Calu3 (cell line): ENCODE measurements around the gene TRMT112. TPM values are rescaled to one million over a fixed set of nuclear protein-coding genes. Genes with fewer than 3 reads are reported as not detected.
A peak's percentile ranks its signal among the peaks of the same experiment; 100 is the strongest.

ENCODE experiments used
- BruUV-seq: library from RNA; stranded (reverse); fragments of 400-500 nt; replicated peaks from 2 replicates; lab custom pipeline; 2021; lab: Mats Ljungman, UMichigan
- CTCF ChIA-PET: fragments of 300-600 bp; sonication (Branson Sonifier 250); formaldehyde crosslinking; loops from one replicate; lab custom pipeline; 2022; ENCODE audit warnings: antibody characterized with exemption; lab: Charles Lee
- DNase-seq: peaks from one replicate; pipeline ENCODE4 v3.0.0; 2022
- H3K27ac Mint-ChIP-seq: one replicate; pipeline ENCODE4 v1.8.0; 2022; ENCODE audit warnings: mixed read lengths; ENCODE audit not compliant: unreplicated experiment
- H3K27me3 Mint-ChIP-seq: one replicate; pipeline ENCODE4 v1.8.0; 2022; ENCODE audit warnings: mixed read lengths; ENCODE audit not compliant: unreplicated experiment
- H3K36me3 Mint-ChIP-seq: one replicate; pipeline ENCODE4 v1.8.0; 2022; ENCODE audit warnings: mild to moderate bottlenecking, moderate library complexity, mixed read lengths; ENCODE audit not compliant: insufficient read depth, unreplicated experiment
- H3K4me1 Mint-ChIP-seq: one replicate; pipeline ENCODE4 v1.8.0; 2022; ENCODE audit warnings: mild to moderate bottlenecking, low read depth, mixed read lengths; ENCODE audit not compliant: unreplicated experiment
- H3K4me3 Mint-ChIP-seq: one replicate; pipeline ENCODE4 v1.8.0; 2022; ENCODE audit warnings: mild to moderate bottlenecking, low read depth, moderate library complexity, mixed read lengths; ENCODE audit not compliant: unreplicated experiment
- H3K9me3 Mint-ChIP-seq: one replicate; pipeline ENCODE4 v1.8.0; 2022; ENCODE audit warnings: low read depth, mixed read lengths; ENCODE audit not compliant: unreplicated experiment
- intact Hi-C: fragments of 100-400 bp; cut with micrococcal nuclease; formaldehyde crosslinking; loops from one replicate; pipeline ENCODE4 v1.10.0; 2022; ENCODE audit not compliant: unreplicated experiment
- total RNA-seq: library from RNA; stranded (reverse); gene quantifications from 2 replicates; pipeline ENCODE4 v1.2.3, GENCODE V29; 2022
- TF ChIP-seq, protein P1 (sequence below): fragments of 200-600 bp; IDR thresholded peaks from one replicate; pipeline ENCODE4 v1.8.0; 2022; ENCODE audit warnings: antibody characterized with exemption; ENCODE audit not compliant: unreplicated experiment

TRMT112 gene
- total RNA-seq, 1 experiment from 2014 or later, result 197 TPM

- peak; percentile 56 for DNase-seq
- no peaks in the 10 kb centered on the region for H3K9me3 Mint-ChIP-seq
- peaks cover 23% of the 10 kb centered on the region for H3K27me3 Mint-ChIP-seq
- peaks cover 29% of the 10 kb centered on the region for H3K4me1 Mint-ChIP-seq
- H3K27ac Mint-ChIP-seq, result peak overlapping the region; percentile 1
- H3K36me3 Mint-ChIP-seq, result peaks cover 48% of the 10 kb centered on the region
- TF ChIP-seq, protein P1, sequence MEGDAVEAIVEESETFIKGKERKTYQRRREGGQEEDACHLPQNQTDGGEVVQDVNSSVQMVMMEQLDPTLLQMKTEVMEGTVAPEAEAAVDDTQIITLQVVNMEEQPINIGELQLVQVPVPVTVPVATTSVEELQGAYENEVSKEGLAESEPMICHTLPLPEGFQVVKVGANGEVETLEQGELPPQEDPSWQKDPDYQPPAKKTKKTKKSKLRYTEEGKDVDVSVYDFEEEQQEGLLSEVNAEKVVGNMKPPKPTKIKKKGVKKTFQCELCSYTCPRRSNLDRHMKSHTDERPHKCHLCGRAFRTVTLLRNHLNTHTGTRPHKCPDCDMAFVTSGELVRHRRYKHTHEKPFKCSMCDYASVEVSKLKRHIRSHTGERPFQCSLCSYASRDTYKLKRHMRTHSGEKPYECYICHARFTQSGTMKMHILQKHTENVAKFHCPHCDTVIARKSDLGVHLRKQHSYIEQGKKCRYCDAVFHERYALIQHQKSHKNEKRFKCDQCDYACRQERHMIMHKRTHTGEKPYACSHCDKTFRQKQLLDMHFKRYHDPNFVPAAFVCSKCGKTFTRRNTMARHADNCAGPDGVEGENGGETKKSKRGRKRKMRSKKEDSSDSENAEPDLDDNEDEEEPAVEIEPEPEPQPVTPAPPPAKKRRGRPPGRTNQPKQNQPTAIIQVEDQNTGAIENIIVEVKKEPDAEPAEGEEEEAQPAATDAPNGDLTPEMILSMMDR, result no peak
- H3K4me3 Mint-ChIP-seq, result peak overlapping the region; percentile 68
- CTCF ChIA-PET, result interaction anchor here (1.7 to 2.1 kb wide), 2 partner anchors 15 to 18 kb away, joined by 5 to 8 read pairs; no protein-coding TSS in a partner anchor
- no TSS peak for BruUV-seq
- intact Hi-C loops, result no loop called here
These were observed 31.2 kb downstream of the TRMT112 start for GRCh38 chr11:64285885-64286800.

GRCh38 chr11:64284962-64285884, 32.1 kb downstream of the TRMT112 start, which contains the start of gene GPR137:
TSS of gene GPR137 (plus strand) at chr11:64285848. CDS start at chr11:64286525, 677 bp downstream.
- peaks cover 22% of the 10 kb centered on the region for H3K4me1 Mint-ChIP-seq
- intact Hi-C loops, result no loop called here
- peak; percentile 87 for DNase-seq
- TF ChIP-seq, protein P1, result no peak
- peaks cover 45% of the 10 kb centered on the region for H3K36me3 Mint-ChIP-seq
- H3K27ac Mint-ChIP-seq, result peak within 1 kb of the TSS; percentile 63
- H3K4me3 Mint-ChIP-seq, result peak within 1 kb of the TSS; percentile 68
- CTCF ChIA-PET, result interaction anchor here (0.6 to 2.1 kb wide), 6 partner anchors 13 to 46 kb away, joined by 3 to 8 read pairs (median 5); partner anchors contain the start of genes PLCB3, PRDX5 and TRMT112
- H3K9me3 Mint-ChIP-seq, result no peaks in the 10 kb centered on the region
- peaks cover 14% of the 10 kb centered on the region for H3K27me3 Mint-ChIP-seq
- TSS peak; percentile 89 for BruUV-seq

DNA sequence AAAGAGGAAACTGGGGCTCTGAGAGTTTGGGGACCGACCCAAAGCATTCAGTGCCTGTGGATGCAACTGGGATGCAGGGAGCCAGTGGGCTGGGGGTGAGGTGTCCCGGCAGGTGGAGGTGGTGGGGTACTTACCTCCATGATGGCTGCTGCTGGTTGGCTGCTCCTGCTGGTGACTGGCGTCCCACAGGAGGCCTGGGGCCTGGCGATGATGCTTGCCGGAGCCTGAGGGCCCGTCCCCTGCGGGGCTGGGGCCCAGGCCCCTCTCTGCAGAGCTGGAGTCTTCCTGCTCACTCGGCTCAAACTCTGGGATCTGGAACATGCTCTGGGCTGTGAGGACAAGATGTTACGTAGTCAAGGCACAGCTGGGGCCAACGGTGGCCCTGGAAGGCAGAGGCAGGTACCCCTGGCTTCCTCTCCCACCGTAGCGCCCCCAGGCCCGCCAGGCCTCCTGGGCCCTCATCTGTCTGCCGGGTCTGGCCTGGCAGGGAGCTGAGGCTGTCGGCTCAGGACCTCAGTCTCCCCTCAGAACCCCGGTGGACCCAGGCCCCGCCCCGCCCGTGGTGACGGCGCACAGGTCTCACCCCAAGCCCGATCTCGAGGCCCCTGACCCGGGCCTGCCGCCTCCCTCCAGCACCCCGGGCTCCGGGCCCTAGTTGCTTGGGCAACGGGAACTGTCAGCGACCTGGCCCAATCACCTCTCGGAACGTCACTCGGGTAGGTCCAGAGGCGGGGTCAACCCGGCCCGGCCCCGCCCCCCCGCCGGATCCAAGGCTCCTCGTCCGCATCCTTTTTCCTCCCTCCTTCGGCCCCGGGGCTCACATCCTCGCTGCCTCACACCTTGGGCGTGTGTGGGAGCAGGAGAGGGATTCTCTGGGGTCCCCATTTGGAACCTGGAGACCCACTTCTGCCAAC, 33.1 kb downstream of the TRMT112 start, which contains the start of gene BAD:
Gene BAD, minus strand, starts transcription at position 618 of the 914 bp plus-strand sequence. Its CDS starts 297 bp downstream, at position 321.
- TF ChIP-seq, protein P1, result no peak
- Mint-ChIP-seq H3K36me3 (peaks cover 45% of the 10 kb centered on the region), H3K27ac (peak within 1 kb of the TSS; percentile 63), H3K4me1 (peaks cover 22% of the 10 kb centered on the region), H3K9me3 (no peaks in the 10 kb centered on the region), H3K27me3 (peaks cover 4% of the 10 kb centered on the region), H3K4me3 (peak within 1 kb of the TSS; percentile 68)
- intact Hi-C loops, result no loop called here
- BruUV-seq, result no TSS peak
- peak; percentile 92 for DNase-seq
- CTCF ChIA-PET, result interaction anchor here (0.6 to 2.1 kb wide), 6 partner anchors 13 to 47 kb away, joined by 3 to 8 read pairs (median 5); partner anchors contain the start of genes PLCB3, PRDX5 and TRMT112
